ENCODE measurements around the gene FMN1. TPM values are rescaled to one million over a fixed set of nuclear protein-coding genes. Genes with fewer than 3 reads are reported as not detected.

The FMN1 gene
- total RNA-seq, 1 donor from 2014 or later = 2.9 TPM

- DNase-seq = no peak
- no peak for ATAC-seq
- intact Hi-C loops (cut with micrococcal nuclease) = no loop called here
Measured at GRCh38 chr15:33040496-33040895, 154.0 kb downstream of the FMN1 start.

- DNase-seq (no peak), ATAC-seq (no peak)
- intact Hi-C loops (cut with micrococcal nuclease) = no loop called here
Measured at GRCh38 chr15:33034588-33034987, 159.9 kb downstream of the FMN1 start.

- intact Hi-C loops (cut with micrococcal nuclease) = no loop called here
- ATAC-seq = no peak
- no peak for DNase-seq
Measured at GRCh38 chr15:33032053-33032452, 162.5 kb downstream of the FMN1 start.

- no peak for DNase-seq
- ATAC-seq = no peak
- intact Hi-C loops (cut with micrococcal nuclease) = no loop called here
Measured at GRCh38 chr15:33031324-33031821, 163.1 kb downstream of the FMN1 start.

GRCh38 chr15:33030315-33030714 is 164.2 kb downstream of the FMN1 start:
- no peak for ATAC-seq
- DNase-seq = no peak
- intact Hi-C loops (cut with micrococcal nuclease) = no loop called here

GRCh38 chr15:33029109-33029652 is 165.3 kb downstream of the FMN1 start:
- ATAC-seq (peak; percentile 64), DNase-seq (no peak)
- intact Hi-C loops (cut with micrococcal nuclease) = no loop called here

GRCh38 chr15:33028495-33028894 is 166.0 kb downstream of the FMN1 start:
- intact Hi-C loops (cut with micrococcal nuclease) = no loop called here
- peak; percentile 50 for DNase-seq
- ATAC-seq = no peak

GRCh38 chr15:33027306-33028035 is 167.0 kb downstream of the FMN1 start:
- intact Hi-C loops (cut with micrococcal nuclease) = no loop called here
- no peak for ATAC-seq
- DNase-seq = no peak

- ATAC-seq (peak; percentile 73), DNase-seq (peak; percentile 57)
- intact Hi-C loops (cut with micrococcal nuclease) = no loop called here
Measured at GRCh38 chr15:33026614-33027013, 167.9 kb downstream of the FMN1 start.

GRCh38 chr15:33022629-33023028 is 171.9 kb downstream of the FMN1 start:
- intact Hi-C loops (cut with micrococcal nuclease) = loop anchor here (5.0 kb wide), 1 partner anchor 110 kb away; no protein-coding TSS in a partner anchor
- ATAC-seq (peak; percentile 97), DNase-seq (peak; percentile 87)

- ATAC-seq (peak; percentile 76), DNase-seq (no peak)
- intact Hi-C loops (cut with micrococcal nuclease) = loop anchor here (5.0 kb wide), 1 partner anchor 110 kb away; no protein-coding TSS in a partner anchor
Measured at GRCh38 chr15:33021806-33022389, 172.6 kb downstream of the FMN1 start.

- intact Hi-C loops (cut with micrococcal nuclease) = no loop called here
- ATAC-seq = no peak
- DNase-seq = no peak
Measured at GRCh38 chr15:33019354-33019981, 175.0 kb downstream of the FMN1 start.

- ATAC-seq (no peak), DNase-seq (no peak)
- intact Hi-C loops (cut with micrococcal nuclease) = no loop called here
Measured at GRCh38 chr15:33016405-33017024, 178.0 kb downstream of the FMN1 start.

- DNase-seq (no peak), ATAC-seq (no peak)
- intact Hi-C loops (cut with micrococcal nuclease) = no loop called here
Measured at GRCh38 chr15:33014586-33014985, 179.9 kb downstream of the FMN1 start.

- intact Hi-C loops (cut with micrococcal nuclease) = no loop called here
- no peak for ATAC-seq
- no peak for DNase-seq
Measured at GRCh38 chr15:33013827-33014445, 180.6 kb downstream of the FMN1 start.

- no peak for DNase-seq
- intact Hi-C loops (cut with micrococcal nuclease) = no loop called here
- ATAC-seq = no peak
Measured at GRCh38 chr15:33011976-33012375, 182.5 kb downstream of the FMN1 start.

- ATAC-seq = no peak
- intact Hi-C loops (cut with micrococcal nuclease) = no loop called here
Measured at GRCh38 chr15:33009603-33010002, 184.9 kb downstream of the FMN1 start.

GRCh38 chr15:33009026-33009425 is 185.5 kb downstream of the FMN1 start:
- ATAC-seq = no peak

More at GRCh38 chr15:33009603-33010002, 184.9 kb downstream of the FMN1 start:
- no peak for DNase-seq

More at GRCh38 chr15:33009026-33009425, 185.5 kb downstream of the FMN1 start:
- DNase-seq = no peak
- intact Hi-C loops (cut with micrococcal nuclease) = no loop called here

Data from left ventricle myocardium superior (tissue), 1 donor.